ENCODE data around the gene KMT2C.

DNA sequence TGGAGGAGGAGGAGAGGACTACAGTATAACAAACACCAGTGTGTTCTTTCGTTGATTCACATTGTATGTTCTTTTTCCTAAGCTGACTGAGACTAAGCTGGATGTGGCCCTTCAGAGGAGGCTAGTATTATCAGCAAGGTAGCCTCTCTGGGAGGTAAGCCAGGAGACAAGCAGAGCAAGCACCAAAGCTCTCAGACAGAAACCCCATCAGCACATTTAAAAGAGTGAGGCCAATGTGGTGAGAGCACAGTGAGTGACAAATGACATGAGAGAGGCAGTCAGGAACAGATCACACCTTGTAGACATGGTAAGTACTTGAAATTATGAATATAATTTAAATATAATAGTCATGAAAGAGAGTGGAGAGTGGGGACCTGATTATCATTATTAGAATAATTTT, 107.6 kb downstream of the KMT2C start:
- TF ChIP-seq, protein P1, sequence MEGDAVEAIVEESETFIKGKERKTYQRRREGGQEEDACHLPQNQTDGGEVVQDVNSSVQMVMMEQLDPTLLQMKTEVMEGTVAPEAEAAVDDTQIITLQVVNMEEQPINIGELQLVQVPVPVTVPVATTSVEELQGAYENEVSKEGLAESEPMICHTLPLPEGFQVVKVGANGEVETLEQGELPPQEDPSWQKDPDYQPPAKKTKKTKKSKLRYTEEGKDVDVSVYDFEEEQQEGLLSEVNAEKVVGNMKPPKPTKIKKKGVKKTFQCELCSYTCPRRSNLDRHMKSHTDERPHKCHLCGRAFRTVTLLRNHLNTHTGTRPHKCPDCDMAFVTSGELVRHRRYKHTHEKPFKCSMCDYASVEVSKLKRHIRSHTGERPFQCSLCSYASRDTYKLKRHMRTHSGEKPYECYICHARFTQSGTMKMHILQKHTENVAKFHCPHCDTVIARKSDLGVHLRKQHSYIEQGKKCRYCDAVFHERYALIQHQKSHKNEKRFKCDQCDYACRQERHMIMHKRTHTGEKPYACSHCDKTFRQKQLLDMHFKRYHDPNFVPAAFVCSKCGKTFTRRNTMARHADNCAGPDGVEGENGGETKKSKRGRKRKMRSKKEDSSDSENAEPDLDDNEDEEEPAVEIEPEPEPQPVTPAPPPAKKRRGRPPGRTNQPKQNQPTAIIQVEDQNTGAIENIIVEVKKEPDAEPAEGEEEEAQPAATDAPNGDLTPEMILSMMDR (conservative IDR thresholded peaks at IDR 0.05; ENCODE audit: low read length): no peak
- no peak for TF ChIP-seq EZH2phosphoT487 (IDR thresholded peaks at IDR 0.05; ENCODE audit: borderline replicate concordance, low read depth, low read length)

Data from OCI-LY7 (cell line).